GM18526 (cell line): Measurements from ENCODE around the gene PDE3B.

Experiments used
- POLR2A ChIP-seq: IDR thresholded peaks from 3 replicates; pipeline ENCODE4 v1.6.1; 2011; ENCODE audit not compliant: insufficient read length; ENCODE audit errors: extremely low read depth

The PDE3B gene

GRCh38 chr11:14713496-14714244 is 70.1 kb downstream of the PDE3B start:
- no peak for TF ChIP-seq POLR2A

GRCh38 chr11:14722496-14722895 is 78.9 kb downstream of the PDE3B start:
- TF ChIP-seq POLR2A: no peak

- TF ChIP-seq POLR2A: no peak
Measured at GRCh38 chr11:14725150-14725549, 81.5 kb downstream of the PDE3B start.

DNA sequence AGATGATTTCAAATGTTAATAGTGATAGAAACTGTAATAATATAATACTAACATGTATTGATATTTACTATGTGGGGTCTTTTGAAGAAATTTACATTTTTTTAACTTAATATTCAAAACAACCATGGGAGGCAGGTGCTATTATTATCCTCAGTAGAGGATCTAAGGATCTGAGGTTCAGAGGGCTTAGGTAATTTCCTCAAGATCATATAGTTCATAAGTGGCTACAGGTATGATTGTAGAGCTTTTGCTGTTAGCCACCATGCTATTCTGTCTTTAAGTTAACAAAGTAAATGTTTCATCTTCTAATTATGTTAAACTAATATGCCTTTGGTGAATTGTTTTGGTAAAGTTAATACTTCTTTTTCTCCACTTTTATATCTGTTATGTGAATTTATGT is 83.6 kb downstream of the PDE3B start:
- no peak for TF ChIP-seq POLR2A

DNA sequence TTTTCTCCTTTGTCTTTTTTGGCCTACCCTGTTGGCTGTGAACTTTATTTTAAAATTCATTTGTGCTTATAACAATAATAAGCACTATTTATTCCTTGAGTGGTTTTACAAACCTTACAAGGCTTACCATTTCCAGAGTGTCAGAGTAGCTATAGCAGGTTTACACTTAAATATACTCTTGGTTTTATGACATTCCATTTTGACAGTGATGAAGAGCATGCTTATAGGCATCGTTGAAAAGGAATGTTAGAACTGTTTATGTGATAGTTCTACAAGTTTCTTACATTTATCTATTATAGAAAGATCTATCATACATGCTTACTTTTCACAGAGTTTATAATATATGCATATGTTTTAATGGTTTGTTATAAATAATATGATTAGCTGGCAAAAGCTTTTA is 84.1 kb downstream of the PDE3B start:
- no peak for TF ChIP-seq POLR2A

DNA sequence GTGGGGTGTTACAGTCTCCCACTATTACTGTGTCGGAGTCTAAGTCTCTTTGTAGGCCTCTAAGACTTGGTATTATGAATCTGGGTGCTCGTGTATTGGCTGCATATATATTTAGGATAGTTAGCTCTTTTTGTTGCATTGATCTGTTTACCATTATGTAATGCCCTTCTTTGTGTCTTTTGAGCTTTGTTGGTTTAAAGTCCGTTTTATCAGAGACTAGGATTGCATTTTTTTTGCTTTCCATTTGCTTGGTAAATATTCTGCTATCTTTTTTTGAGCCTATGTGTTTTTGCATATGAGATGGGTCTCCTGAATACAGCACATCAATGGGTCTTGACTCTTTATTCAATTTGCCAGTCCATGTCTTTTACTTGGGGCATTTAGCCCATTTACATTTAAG is 97.6 kb downstream of the PDE3B start:
- TF ChIP-seq POLR2A: no peak

DNA sequence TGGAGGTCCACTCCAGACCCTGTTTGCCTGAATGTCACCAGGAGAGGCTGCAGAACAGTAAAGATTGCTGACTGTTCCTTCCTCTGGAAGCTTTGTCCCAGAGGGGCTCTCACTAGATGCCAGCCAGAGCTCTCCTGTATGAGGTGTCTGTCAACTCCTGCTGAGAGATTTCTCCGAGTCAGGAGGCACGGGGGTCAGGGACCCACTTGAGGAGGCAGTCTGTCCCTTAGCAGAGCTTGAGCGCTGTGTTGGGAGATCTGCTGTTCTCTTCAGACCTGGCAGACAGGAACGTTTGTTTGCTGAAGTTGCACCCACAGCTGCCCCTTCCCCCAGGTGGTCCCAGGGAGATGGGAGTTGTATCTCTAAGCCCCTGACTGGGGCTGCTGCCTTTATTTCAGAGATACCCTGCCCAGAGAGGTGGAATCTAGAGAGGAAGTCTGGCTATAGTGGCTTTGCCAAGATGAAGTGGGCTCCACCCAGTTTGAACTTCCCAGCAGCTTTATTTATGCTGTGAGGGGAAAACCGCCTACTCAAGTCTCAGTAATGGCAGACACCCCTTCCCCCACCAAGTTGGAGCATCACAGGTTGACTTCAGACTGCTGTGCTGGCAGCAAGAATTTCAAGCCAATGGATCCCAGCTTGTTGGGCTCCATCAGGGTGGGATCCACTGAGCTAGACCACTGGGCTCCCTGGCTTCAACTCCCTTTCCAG is 99.4 kb downstream of the PDE3B start:
- TF ChIP-seq POLR2A: no peak

- no peak for TF ChIP-seq POLR2A
Measured at GRCh38 chr11:14746857-14747395, 103.3 kb downstream of the PDE3B start.

- TF ChIP-seq POLR2A: no peak
Measured at GRCh38 chr11:14748090-14748489, 104.5 kb downstream of the PDE3B start.

- TF ChIP-seq POLR2A: no peak
Measured at GRCh38 chr11:14750911-14751310, 107.3 kb downstream of the PDE3B start.

- TF ChIP-seq POLR2A: no peak
Measured at GRCh38 chr11:14751975-14752407, 108.4 kb downstream of the PDE3B start.

DNA sequence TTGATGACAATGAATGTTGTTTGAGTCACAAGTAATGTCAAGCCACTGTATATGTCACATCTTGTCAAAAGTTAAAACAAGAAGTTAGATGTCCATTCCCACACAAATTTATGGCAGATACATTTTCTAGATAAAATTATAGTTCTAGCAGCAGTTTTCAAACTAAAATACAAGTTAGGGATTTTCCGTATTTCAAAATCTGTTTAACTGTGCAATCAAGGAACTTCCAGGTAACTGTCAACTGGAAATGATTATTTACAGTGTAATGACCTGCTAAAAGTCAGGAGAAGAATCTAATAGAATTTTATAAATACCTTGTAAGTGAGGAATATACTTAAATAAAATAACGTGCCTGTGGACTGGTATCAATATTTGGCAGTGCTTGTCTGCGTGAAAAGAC is 111.5 kb downstream of the PDE3B start:
- no peak for TF ChIP-seq POLR2A

DNA sequence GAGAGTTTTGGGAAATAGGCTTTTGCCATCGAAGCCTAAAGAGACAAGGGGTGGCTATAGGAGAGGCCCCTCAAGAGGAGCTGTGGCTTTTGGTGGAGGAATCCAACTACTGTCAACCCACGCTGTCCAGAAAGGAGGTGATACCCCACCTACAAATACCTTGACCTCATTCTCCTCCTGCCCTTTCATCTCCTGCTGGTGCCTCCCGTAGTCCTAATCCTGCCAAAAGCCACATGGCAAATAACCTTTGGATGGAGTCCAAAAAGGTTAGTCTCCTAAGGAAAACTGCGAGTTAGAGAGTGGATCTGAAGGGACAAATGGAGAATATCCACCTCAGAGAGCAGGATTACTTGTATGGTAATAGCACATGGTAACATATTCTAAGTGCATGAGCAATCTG is 112.7 kb downstream of the PDE3B start:
- TF ChIP-seq POLR2A: no peak

DNA sequence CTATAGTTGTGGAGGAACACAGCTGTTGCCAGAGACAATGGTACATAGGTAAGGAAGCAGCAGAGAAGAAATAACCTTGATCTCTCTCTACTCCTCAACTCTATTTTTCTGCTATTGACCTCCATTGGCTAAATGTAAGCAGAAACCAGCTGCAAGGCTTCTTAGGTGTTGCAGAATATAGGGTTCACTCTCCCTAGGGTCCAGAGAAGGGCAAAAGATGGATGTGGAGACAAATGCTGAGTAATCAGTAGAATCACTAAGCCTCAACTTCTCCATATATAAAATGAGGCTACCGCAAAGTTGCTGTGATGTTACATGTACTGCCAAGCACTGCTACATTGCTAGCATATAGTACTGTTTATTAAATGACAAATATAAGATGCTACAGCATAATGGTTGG is 120.6 kb downstream of the PDE3B start:
- no peak for TF ChIP-seq POLR2A

DNA sequence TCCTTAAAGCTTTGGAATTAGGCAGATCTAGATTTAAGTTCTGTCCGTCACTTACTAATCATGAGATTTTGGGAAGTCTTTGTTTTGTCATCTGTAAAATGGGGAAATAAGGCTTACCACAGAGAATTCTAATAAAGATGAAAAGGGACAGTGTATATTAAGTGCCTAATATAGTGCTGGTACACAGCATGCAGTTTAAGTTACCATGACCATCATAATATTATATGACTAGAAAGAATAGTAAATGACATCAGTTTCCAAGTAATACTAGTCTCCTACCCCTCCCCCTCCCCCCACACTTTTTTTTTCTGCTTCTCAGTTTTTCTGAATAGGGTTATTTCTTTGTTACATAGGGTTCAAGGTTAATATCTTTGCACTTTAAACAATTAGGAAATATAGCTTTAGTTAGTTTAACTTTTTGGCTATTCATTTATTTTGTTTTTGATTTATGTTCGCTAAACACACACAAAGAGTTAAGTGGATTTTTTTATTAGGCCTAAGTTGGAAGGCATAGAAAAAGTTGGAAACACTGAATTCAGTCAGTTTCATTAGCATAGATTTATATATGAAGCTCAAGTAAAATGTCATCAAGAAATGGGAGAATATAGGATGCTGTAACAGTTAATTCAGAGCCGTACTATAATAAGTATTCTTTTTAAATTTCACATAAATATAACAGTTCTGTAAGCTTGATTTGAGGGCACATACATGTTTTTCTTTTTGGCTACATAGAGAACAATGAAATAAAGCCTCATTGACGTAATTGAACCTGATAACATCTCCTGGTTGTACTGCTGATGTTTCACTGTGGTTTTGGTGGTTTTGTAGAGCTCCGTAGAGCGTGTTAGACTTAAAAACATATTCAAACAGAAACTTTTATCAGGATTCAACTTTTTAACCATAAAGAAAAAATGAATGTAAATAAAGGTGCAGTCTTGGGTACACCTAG is 121.2 kb downstream of the PDE3B start:
- no peak for TF ChIP-seq POLR2A
